HEK293T (cell line): Measurements from ENCODE around the gene ZFAND2B.

Experiments used
- CTCF ChIA-PET: fragments of 350-600 bp; formaldehyde crosslinking; extraction: SDS; loops from one replicate; lab custom pipeline; 2021; ENCODE audit warnings: antibody characterized with exemption, inconsistent platforms; lab: Yijun Ruan, JAX
- POLR2A ChIA-PET: fragments of 350-600 bp; formaldehyde crosslinking; extraction: SDS; loops from one replicate; lab custom pipeline; 2020; ENCODE audit warnings: antibody characterized with exemption, inconsistent platforms; lab: Yijun Ruan, JAX
- DNase-seq: peaks from one replicate; pipeline ENCODE4 v3.0.0; 2012; ENCODE audit warnings: mixed read lengths; ENCODE audit errors: extremely low spot score
- ARNT ChIP-seq: fragments of 450-650 bp; IDR thresholded peaks from 2 replicates; pipeline ENCODE4 v1.6.1; 2017; ENCODE audit warnings: mild to moderate bottlenecking
- BHLHE40 ChIP-seq: fragments of 450-650 bp; IDR thresholded peaks from 2 replicates; pipeline ENCODE4 v1.6.1; 2016; ENCODE audit warnings: mild to moderate bottlenecking, moderate library complexity, borderline replicate concordance
- CTBP1 ChIP-seq: fragments of 450-650 bp; IDR thresholded peaks from 2 replicates; pipeline ENCODE4 v1.6.1; 2016; ENCODE audit warnings: borderline replicate concordance
- ELF4 ChIP-seq: fragments of 450-650 bp; IDR thresholded peaks from 2 replicates; pipeline ENCODE4 v1.6.1; 2017; ENCODE audit warnings: antibody characterized with exemption
- FOXA1 ChIP-seq: fragments of 450-650 bp; IDR thresholded peaks from 2 replicates; pipeline ENCODE4 v1.6.1; 2016; ENCODE audit warnings: mild to moderate bottlenecking
- FOXK2 ChIP-seq: fragments of 450-650 bp; IDR thresholded peaks from 2 replicates; pipeline ENCODE4 v1.6.1; 2016; ENCODE audit warnings: mild to moderate bottlenecking
- FOXM1 ChIP-seq: fragments of 450-650 bp; IDR thresholded peaks from 2 replicates; pipeline ENCODE4 v1.6.1; 2017; ENCODE audit warnings: mild to moderate bottlenecking, borderline replicate concordance
- HDGF ChIP-seq: fragments of 450-650 bp; IDR thresholded peaks from 2 replicates; pipeline ENCODE4 v1.6.1; 2017; ENCODE audit warnings: antibody characterized with exemption, borderline replicate concordance
- L3MBTL2 ChIP-seq: fragments of 450-650 bp; conservative IDR thresholded peaks from 2 replicates; pipeline ENCODE4 v1.6.1; 2016; ENCODE audit warnings: mild to moderate bottlenecking
- LEF1 ChIP-seq: fragments of 450-650 bp; IDR thresholded peaks from 2 replicates; pipeline ENCODE4 v1.6.1; 2017; ENCODE audit warnings: mild to moderate bottlenecking, borderline replicate concordance
- NFRKB ChIP-seq: fragments of 450-650 bp; IDR thresholded peaks from 2 replicates; pipeline ENCODE4 v1.6.1; 2016; ENCODE audit warnings: mild to moderate bottlenecking, moderate library complexity
- PKNOX1 ChIP-seq: fragments of 450-650 bp; IDR thresholded peaks from 2 replicates; pipeline ENCODE4 v1.6.1; 2016
- SP1 ChIP-seq: fragments of 450-650 bp; IDR thresholded peaks from 2 replicates; pipeline ENCODE4 v1.6.1; 2017
- SUZ12 ChIP-seq: fragments of 450-650 bp; IDR thresholded peaks from 2 replicates; pipeline ENCODE4 v1.6.1; 2016; ENCODE audit warnings: mild to moderate bottlenecking
- TARDBP ChIP-seq: fragments of 450-650 bp; IDR thresholded peaks from 2 replicates; pipeline ENCODE4 v1.6.1; 2016
- ZNF384 ChIP-seq: fragments of 450-650 bp; IDR thresholded peaks from 2 replicates; pipeline ENCODE4 v1.6.1; 2016

Gene ZFAND2B

GRCh38 chr2:219206328-219207133, at the start of gene ZFAND2B:
Gene ZFAND2B, plus strand, starts transcription at chr2:219206782. Its CDS starts 206 bp downstream, at chr2:219206988.
- CTCF ChIA-PET: interaction anchor here (1.0 kb wide), 1 partner anchor 88 kb away, joined by 3 read pairs; no protein-coding TSS in a partner anchor
- peak; percentile 98 for DNase-seq
- POLR2A ChIA-PET: interaction anchor here (0.7 to 2.4 kb wide), 16 partner anchors 8 to 88 kb away, joined by 3 to 25 read pairs (median 4); partner anchors contain the start of genes ABCB6, CNPPD1, DNAJB2 and GLB1L
- TF ChIP-seq ELF4 (0 out of 2 replicates have a peak, but pooled peaks have one; percentile 16), HDGF (0 out of 2 replicates have a peak, but pooled peaks have one; percentile 46), ARNT (no peak), L3MBTL2 (peak; percentile 65), ZNF384 (no peak), PKNOX1 (peak; percentile 32; the same call in 1 of the 2 replicates)

- POLR2A ChIA-PET: no interaction called here
- CTCF ChIA-PET: interaction anchor here (0.9 to 6.1 kb wide), 2 partner anchors 18 to 127 kb away, joined by 3 to 40 read pairs; no protein-coding TSS in a partner anchor
- TF ChIP-seq NFRKB (no peak), FOXA1 (no peak), CTBP1 (no peak), SP1 (no peak), SUZ12 (no peak), FOXK2 (no peak), ARNT (no peak), LEF1 (no peak), HDGF (no peak), TARDBP (no peak), ZNF384 (no peak), FOXM1 (no peak), PKNOX1 (no peak)
- no peak for DNase-seq
Observed at GRCh38 chr2:219157396-219157795, 49.2 kb upstream of the ZFAND2B start.

- no peak for DNase-seq
- POLR2A ChIA-PET: no interaction called here
- CTCF ChIA-PET: interaction anchor here (0.9 to 6.1 kb wide), 2 partner anchors 18 to 127 kb away, joined by 3 to 40 read pairs; no protein-coding TSS in a partner anchor
- TF ChIP-seq BHLHE40 (no peak), FOXA1 (no peak), TARDBP (no peak), ARNT (no peak), SP1 (no peak), FOXK2 (no peak), HDGF (no peak), NFRKB (no peak), ZNF384 (no peak)
Observed at GRCh38 chr2:219158025-219158424, 48.6 kb upstream of the ZFAND2B start.

GRCh38 chr2:219158586-219158985, 48.0 kb upstream of the ZFAND2B start:
- CTCF ChIA-PET: interaction anchor here (0.6 to 6.1 kb wide), 4 partner anchors 13 to 141 kb away, joined by 3 to 40 read pairs (median 4); no protein-coding TSS in a partner anchor
- DNase-seq: no peak
- TF ChIP-seq SP1 (no peak), ARNT (no peak), FOXM1 (no peak), TARDBP (no peak), SUZ12 (no peak), CTBP1 (no peak), ELF4 (no peak), NFRKB (no peak), FOXK2 (no peak), LEF1 (no peak), HDGF (no peak), BHLHE40 (no peak), ZNF384 (no peak), FOXA1 (no peak), L3MBTL2 (no peak), PKNOX1 (no peak)
- POLR2A ChIA-PET: interaction anchor here (1.3 kb wide), 1 partner anchor 137 kb away, joined by 3 read pairs; no protein-coding TSS in a partner anchor

GRCh38 chr2:219159771-219160185, 46.8 kb upstream of the ZFAND2B start:
- TF ChIP-seq HDGF (no peak), BHLHE40 (no peak), PKNOX1 (no peak), ZNF384 (no peak)
- ChIA-PET CTCF (interaction anchor here (0.6 to 6.1 kb wide), 10 partner anchors 10 to 348 kb away, joined by 3 to 40 read pairs (median 3); no protein-coding TSS in a partner anchor), POLR2A (interaction anchor here (1.3 kb wide), 1 partner anchor 135 kb away, joined by 3 read pairs; no protein-coding TSS in a partner anchor)
- DNase-seq: no peak
